ENCODE results near the gene TMEM238.
"Not testable (repeated sequence)": the region's sequence is repeated elsewhere in the genome, so short reads cannot be mapped to it uniquely, and the experiment has no call there.

The TMEM238 gene

DNA sequence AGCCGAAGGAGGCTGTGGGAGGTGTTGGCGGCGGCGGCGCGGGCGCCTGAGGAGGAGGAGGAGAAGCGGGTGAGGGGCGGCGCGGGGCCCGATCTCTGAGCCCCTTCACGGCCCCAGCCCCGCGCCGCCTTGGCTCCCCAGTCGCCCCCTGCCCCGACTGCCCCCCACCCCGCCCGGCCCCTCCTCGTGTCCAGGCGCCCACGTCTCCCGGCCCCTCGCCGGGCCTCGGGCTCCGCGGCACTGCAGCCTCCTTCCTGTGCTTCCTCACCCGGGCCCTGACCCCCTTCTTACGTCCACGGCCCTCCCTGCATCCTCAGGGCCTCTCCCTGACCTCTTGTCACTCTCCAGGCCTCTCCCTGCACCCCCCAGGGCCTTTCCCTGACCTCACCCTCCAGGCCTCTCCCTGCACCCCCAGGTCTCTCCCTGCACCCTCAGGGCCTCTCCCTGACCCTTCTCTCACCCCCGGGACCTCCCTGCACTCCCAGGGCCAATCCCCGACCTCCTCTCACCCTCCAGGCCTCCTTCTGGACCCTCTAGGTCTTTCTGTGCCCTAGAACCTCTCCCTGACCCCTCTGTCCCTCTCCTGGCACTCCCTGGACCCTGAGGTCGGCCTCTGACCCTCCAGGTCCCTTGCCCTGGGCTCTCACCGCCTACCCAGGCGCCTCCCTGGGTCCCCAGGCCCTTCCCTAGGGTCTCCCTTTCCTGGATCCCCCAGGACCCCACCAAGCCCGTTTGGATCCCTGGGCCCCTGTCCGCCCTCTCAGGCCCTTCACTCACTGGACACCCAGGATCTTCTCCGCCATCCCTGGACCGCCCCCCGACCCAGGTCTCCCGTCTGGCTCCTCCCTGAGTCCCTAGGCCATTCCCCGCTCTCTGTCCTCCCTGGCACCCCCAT lies 44.0 kb downstream of the TMEM238 start:
- no peak for DNase-seq (ENCODE audit: low spot score)

DNA sequence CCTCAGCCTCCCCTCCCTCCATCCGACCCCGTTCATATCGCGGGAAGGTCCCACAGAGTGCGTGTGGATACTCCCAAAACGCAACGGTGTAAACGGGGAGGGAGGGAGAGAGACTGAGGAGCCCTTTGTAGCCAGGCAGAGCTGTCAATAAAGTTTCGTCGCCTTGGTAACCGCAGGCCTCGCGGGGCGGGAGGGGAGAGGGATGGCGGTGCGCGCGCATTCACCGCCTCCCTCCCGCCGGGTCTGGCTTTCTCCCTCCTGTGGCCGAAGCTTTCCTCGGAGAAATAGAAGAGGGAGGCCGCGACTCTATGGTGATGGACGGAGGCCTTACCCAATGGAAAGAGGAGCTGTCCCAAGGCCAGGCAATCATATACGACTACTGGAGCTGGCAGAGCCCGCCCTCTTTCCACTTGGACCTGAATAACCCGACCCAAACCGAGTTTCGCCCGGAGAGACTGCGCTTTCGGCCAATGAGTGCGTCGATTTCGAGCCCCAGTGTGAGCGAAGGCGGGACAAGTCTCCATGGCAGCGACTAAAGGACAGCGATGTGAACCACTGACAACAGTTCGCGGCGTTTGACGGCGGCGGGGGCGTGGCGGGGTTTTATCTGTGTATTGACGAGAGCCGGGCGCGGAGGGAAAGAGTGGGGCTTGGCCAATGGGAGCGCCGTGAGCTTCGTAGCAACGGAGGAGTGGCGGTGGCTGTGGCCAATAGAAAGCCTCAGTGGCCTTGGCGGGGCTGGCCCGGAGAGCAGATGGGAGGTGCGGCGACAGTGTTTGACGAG lies 44.8 kb downstream of the TMEM238 start, which contains the start of gene KMT5C:
Gene KMT5C (plus strand): TSS at position 772 of the 784 bp plus-strand sequence. CDS start 2,061 bp downstream, outside the sequence.
- peak; percentile 100 for DNase-seq (ENCODE audit: low spot score)

DNA sequence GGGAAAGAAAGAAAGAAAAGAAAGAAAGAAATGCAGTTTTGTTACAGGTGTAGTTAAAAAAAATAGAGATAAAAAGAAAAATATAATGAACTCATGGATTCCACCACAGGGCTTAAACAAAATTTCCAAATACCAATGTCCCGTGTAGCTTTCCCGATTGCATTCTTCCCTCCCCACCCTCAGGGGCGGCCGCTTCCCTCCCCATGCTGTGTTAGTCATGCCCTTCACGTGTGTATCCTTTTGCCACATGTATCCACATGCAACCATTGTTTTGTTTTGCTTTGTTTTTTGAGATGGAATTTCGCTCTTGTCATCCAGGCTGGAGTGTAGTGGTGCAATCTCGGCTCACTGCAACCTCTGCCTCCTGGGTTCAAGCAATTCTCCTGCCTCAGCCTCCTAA lies 48.0 kb downstream of the TMEM238 start:
- DNase-seq (ENCODE audit: low spot score): no peak

DNA sequence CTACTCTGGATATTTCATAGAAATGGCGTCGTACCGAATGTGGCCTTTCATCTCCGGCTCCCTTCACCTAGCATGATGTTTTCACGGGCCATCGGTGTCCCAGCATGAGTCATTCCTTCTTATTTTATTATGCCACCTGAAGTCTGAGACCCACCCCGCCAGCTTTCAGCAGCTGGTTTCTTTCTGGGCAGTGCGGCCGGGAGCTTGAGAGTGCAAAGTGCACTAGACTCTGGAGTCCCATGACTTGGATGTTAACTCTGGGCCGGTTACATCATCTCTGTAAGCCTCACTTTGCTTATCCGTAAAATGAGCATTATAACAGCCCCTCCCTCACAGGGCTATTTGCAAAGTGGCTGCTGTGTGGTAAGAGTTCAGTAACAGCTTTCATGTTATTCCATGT lies 50.2 kb downstream of the TMEM238 start:
- no peak for DNase-seq (ENCODE audit: low spot score)

DNA sequence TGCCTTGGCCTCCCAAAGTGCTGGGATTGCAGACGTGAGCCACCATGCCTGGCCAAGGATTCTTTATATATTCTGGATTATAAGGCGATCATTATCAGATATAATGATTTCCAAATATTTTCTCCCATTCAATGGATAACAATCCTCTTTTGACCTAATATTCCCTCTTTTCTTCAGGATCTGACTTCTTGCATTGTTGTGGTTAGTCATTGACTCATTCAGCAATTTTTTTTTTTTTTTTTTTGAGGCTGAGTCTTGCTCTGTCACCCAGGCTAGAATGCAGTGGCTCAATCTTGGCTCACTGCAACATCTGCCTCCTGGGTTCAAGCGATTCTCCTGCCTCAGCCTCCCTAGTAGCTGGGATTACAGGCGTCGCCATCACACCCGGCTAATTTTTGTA lies 54.3 kb downstream of the TMEM238 start:
- DNase-seq (ENCODE audit: low spot score): not testable (repeated sequence)
